Endothelial cell of umbilical vein (primary cell): Measurements from ENCODE around the gene MOG.

ENCODE experiments used
- EZH2 ChIP-seq: IDR thresholded peaks from 2 replicates; pipeline ENCODE4 v1.6.1; 2012; ENCODE audit warnings: borderline replicate concordance, low read depth, mild to moderate bottlenecking, moderate library complexity, low read length, inconsistent platforms; ENCODE audit not compliant: severe bottlenecking
- FOS ChIP-seq: IDR thresholded peaks from 2 replicates; pipeline ENCODE4 v1.6.1; 2011; ENCODE audit warnings: mild to moderate bottlenecking, low read length, moderate library complexity, borderline replicate concordance; ENCODE audit not compliant: insufficient read depth
- GATA2 ChIP-seq: IDR thresholded peaks from 2 replicates; pipeline ENCODE4 v1.7.0; 2011; ENCODE audit warnings: low read depth, mild to moderate bottlenecking, moderate library complexity, mixed read lengths, low read length; ENCODE audit not compliant: insufficient read length, insufficient read depth
- JUN ChIP-seq: IDR thresholded peaks from 2 replicates; pipeline ENCODE4 v1.6.1; 2011; ENCODE audit warnings: borderline replicate concordance, low read depth; ENCODE audit not compliant: insufficient read length, insufficient read depth
- MYC ChIP-seq: IDR thresholded peaks from one replicate; pipeline ENCODE4 v1.6.1; 2011; ENCODE audit warnings: mild to moderate bottlenecking, low read depth, low read length
- POLR2A ChIP-seq: IDR thresholded peaks from 2 replicates; pipeline ENCODE4 v1.6.1; 2012; ENCODE audit warnings: low read depth, mild to moderate bottlenecking, control low read depth, low read length
- POLR2AphosphoS5 ChIP-seq: IDR thresholded peaks from 2 replicates; pipeline ENCODE4 v1.6.1; 2012; ENCODE audit warnings: low read depth, mild to moderate bottlenecking, control low read depth, low read length, moderate library complexity; ENCODE audit not compliant: insufficient read depth
- TF ChIP-seq, protein P1 (sequence below), 2 donors: IDR thresholded peaks; 1 replicate in 1 of 2; 2 replicates in 1 of 2; pipeline ENCODE4 v1.5.1; 2011; ENCODE audit warnings: low read length in 2 of 2, mild to moderate bottlenecking in 2 of 2, moderate library complexity in 2 of 2, control low read depth in 1 of 2, inconsistent platforms in 1 of 2, low read depth in 1 of 2; ENCODE audit not compliant: insufficient read depth in 1 of 2; ENCODE audit errors: extremely low read depth in 1 of 2
- TF ChIP-seq, protein P2 (sequence below): IDR thresholded peaks from 2 replicates; pipeline ENCODE4 v1.6.1; 2011; ENCODE audit not compliant: insufficient read depth, insufficient read length

DNA sequence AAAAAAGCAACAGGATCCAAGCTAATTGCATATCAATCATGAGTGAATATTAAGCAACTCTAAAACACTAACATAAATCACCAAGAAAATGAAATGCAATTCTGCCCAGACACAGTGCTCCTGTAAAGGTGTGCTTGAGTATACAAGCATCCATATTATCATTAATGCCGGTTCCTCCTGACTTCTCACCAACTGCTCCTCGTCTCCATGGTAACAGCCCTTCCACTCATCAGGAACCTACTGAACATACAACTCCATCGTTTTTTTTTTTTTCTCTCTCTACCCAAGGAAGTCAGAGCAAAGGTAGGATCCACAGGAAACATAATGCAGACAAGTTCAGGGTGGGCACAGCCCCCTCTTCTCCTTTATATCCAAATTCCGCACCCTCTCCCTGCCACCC is 36.3 kb upstream of the MOG start:
- TF ChIP-seq POLR2A (no peak), EZH2 (no peak), POLR2AphosphoS5 (no peak), MYC (no peak), GATA2 (no peak), JUN (no peak), FOS (no peak)
- TF ChIP-seq, protein P1, sequence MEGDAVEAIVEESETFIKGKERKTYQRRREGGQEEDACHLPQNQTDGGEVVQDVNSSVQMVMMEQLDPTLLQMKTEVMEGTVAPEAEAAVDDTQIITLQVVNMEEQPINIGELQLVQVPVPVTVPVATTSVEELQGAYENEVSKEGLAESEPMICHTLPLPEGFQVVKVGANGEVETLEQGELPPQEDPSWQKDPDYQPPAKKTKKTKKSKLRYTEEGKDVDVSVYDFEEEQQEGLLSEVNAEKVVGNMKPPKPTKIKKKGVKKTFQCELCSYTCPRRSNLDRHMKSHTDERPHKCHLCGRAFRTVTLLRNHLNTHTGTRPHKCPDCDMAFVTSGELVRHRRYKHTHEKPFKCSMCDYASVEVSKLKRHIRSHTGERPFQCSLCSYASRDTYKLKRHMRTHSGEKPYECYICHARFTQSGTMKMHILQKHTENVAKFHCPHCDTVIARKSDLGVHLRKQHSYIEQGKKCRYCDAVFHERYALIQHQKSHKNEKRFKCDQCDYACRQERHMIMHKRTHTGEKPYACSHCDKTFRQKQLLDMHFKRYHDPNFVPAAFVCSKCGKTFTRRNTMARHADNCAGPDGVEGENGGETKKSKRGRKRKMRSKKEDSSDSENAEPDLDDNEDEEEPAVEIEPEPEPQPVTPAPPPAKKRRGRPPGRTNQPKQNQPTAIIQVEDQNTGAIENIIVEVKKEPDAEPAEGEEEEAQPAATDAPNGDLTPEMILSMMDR (IDR thresholded peaks at IDR 0.05; ENCODE audit: extremely low read depth in 1 of 2, insufficient read depth in 1 of 2, low read depth in 1 of 2, low read length in 2 of 2), result no peak
- TF ChIP-seq, protein P2, sequence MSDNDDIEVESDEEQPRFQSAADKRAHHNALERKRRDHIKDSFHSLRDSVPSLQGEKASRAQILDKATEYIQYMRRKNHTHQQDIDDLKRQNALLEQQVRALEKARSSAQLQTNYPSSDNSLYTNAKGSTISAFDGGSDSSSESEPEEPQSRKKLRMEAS, result no peak
